AG09319 (cell line): ENCODE measurements around the gene PIGL.

Source experiments
- DNase-seq: peaks from one replicate; pipeline ENCODE4 v3.0.0-alpha.2; 2010; ENCODE audit warnings: low read depth; ENCODE audit errors: extremely low read depth
- CTCF ChIP-seq: IDR thresholded peaks from 2 replicates; pipeline ENCODE4 v1.5.1; 2011; ENCODE audit warnings: low read depth, mild to moderate bottlenecking, inconsistent platforms, low read length, moderate library complexity

The PIGL gene

GRCh38 chr17:16358394-16358793 is 141.4 kb downstream of the PIGL start:
- no peak for DNase-seq
- no peak for TF ChIP-seq CTCF

DNA sequence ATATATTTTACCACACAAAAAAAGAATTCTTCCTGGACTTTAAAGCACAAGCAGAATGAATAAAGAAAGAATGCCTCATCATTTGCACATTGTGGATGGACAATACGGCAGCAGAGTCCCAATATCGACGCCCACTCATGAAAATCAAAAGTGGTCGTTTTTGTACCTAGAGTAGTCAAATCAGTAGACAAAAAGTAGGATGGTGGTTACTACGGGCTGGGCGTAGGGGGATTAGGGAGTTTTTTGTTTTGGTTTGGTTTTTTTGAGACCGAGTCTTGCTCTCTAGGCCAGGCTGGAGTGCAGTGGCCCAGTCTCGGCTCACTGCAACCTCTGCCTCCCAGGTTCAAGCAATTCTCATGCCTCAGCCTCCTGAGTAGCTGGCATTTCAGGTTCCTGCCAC is 144.9 kb downstream of the PIGL start:
- TF ChIP-seq CTCF, result no peak
- no peak for DNase-seq

DNA sequence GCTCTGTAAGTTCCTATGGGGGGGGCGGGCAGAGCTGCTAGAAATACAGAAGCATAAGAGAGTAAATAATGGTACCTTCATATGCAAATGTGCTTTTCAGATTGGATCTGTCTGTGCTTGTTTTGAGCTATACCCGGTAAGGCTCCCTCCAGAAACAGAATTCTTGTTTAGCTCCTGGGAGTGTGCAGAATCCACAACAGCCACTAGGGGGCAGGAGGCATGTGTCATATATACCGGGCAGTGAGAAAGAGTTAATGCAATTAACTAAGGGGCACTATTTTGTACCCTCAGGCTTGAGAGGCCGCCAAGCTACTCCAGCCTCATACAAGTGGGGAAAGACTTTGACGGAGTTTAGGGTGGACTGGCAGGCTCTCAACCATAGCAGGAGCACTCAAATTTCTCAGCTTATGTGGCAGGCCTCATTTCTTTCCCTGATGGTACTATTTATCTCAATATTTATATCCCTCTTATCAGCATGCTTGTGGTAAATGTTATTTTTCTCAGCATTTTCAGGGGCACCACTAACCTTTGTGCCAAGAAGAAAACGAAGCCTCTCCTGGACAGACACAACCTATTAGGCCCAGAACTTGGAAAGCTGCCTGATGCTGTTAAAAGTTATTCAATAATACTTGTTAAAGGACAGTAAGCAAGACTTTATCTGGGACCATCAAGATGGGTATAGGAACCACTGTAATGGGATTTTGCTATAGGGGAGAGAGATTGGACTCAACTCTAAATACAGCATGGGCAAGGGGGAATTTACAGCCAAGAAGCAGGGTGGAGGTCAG is 146.9 kb downstream of the PIGL start:
- no peak for DNase-seq
- TF ChIP-seq CTCF, result peak; percentile 94

DNA sequence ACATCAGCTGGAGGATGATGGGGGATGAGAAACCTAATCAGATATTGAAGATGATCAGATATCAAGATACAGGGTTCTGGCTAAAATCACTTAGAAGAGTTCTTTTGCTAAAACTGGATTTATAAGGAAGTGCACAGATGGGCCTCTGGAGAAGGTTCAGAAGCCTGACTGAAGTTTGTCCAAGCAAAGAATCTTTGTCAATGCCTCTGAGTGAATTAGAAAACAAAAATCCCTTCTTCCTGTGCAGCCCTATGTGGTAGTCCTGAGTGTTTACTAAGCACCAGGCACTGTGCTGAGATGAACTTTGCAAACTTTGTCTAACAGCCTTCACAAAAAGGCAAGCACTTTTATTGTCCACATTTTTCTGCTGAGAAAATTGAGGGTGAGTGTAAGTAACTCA is 147.6 kb downstream of the PIGL start:
- no peak for DNase-seq
- no peak for TF ChIP-seq CTCF

GRCh38 chr17:16371742-16372141 is 154.7 kb downstream of the PIGL start:
- no peak for TF ChIP-seq CTCF
- DNase-seq, result peak; percentile 59

DNA sequence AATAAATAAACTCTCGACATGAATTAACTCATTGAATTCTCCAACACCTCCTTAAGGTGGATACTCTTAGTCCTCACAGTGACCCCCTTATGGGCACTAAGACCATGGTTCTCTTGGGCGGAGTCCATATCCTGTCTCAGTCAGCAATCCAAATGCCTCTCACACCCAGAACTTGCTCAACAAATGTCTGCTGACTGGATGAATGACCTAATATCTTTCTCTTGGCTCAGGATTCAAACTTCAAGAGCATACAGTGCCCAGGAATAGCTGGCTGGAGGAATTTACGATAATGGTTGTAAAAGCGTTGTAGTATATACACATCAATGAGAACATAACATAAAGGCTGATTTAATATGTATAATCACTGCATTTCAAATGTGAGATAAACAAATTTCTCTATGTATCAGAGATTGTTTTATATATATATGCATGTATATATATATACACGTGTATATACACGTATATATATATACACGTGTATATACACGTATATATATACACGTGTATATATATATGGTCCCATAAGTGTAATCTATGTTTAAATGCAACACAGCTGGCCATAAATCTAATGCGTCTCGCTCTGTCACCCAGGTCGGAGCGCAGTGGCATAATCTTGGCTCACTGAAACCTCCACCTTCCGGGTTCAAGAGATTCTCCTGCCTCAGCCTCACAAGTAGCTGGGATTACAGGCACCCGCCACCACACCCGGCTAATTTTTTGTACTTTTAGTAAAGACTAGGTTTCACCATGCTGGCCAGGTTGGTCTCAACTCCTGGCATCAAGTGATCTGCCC is 157.3 kb downstream of the PIGL start:
- no peak for DNase-seq
- TF ChIP-seq CTCF, result no peak
